Effector memory CD4-positive, alpha-beta T cell (primary cell): Measurements from ENCODE around the gene SHROOM3.

Experiments used
- DNase-seq, 3 donors: peaks; one replicate each; pipeline ENCODE4 v3.0.0-alpha.2; 2020
- H3K27ac ChIP-seq: 2 replicates; pipeline ENCODE4 v1.7.0; 2013; ENCODE audit warnings: mild to moderate bottlenecking, low read length, moderate library complexity; ENCODE audit not compliant: insufficient read depth, poor library complexity, severe bottlenecking
- H3K27me3 ChIP-seq: replicated peaks from 2 replicates; pipeline ENCODE4 v1.7.0; 2013; ENCODE audit warnings: mild to moderate bottlenecking, low read length; ENCODE audit not compliant: insufficient read depth, control insufficient read depth, poor library complexity, severe bottlenecking
- H3K36me3 ChIP-seq: 2 replicates; pipeline ENCODE4 v1.7.0; 2013; ENCODE audit warnings: mild to moderate bottlenecking, low read length, moderate library complexity; ENCODE audit not compliant: control insufficient read depth, insufficient read depth
- H3K4me1 ChIP-seq: 2 replicates; pipeline ENCODE4 v1.7.0; 2013; ENCODE audit warnings: low read length, mild to moderate bottlenecking; ENCODE audit not compliant: control insufficient read depth, insufficient read depth, poor library complexity, severe bottlenecking
- H3K4me3 ChIP-seq: 2 replicates; pipeline ENCODE4 v1.7.0; 2013; ENCODE audit warnings: low read length, low read depth, mild to moderate bottlenecking; ENCODE audit not compliant: insufficient read depth, poor library complexity, severe bottlenecking
- H3K9me3 ChIP-seq: 2 replicates; pipeline ENCODE4 v1.7.0; 2013; ENCODE audit warnings: mild to moderate bottlenecking, low read length, moderate library complexity; ENCODE audit not compliant: control insufficient read depth

The SHROOM3 gene

DNA sequence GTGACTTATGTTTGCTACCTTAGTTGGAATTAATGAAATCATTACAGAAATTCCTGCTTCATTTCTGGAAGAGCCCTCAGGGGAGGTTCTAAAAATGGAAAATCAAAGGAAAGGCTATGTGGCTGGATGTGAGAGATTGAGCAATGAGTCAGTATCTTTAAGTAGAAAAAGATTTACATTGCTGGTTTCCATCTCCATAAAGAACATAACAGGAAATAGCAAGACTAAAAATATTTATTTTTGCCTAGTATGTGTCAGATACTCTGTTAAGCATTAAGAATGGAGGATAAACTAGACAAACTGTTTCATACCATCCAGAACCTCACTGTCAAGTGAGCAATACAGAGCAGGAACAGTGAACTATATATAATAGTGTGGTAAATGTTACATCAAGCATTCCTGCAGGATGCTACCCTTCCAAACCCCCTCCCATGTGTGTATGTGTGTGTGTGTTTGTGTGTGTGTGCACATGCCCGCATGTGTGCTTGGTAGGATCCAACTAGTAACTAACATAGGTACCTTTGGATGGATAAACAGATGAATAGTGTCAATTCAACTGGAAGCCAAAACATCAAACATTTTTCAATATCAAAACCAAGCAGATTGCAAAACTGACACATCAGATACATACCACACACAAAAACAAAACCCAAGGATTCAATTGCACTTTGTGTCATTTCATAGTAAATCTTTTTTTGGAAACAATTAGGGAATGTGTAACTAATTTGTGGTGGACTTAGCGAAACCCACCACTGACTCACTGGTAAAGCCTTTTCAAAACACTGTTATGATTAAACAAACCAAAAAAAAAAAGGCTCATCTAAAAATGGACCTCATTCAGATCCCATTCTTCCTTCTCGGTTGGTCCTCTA is 223.4 kb downstream of the SHROOM3 start:
- no peaks in the 10 kb centered on the region for H3K9me3 ChIP-seq
- H3K4me1 ChIP-seq = no peaks in the 10 kb centered on the region
- no peak overlapping the region for H3K27ac ChIP-seq
- H3K4me3 ChIP-seq = no peak overlapping the region
- no peaks in the 10 kb centered on the region for H3K27me3 ChIP-seq
- H3K36me3 ChIP-seq = no peaks in the 10 kb centered on the region
- no peak for DNase-seq

DNA sequence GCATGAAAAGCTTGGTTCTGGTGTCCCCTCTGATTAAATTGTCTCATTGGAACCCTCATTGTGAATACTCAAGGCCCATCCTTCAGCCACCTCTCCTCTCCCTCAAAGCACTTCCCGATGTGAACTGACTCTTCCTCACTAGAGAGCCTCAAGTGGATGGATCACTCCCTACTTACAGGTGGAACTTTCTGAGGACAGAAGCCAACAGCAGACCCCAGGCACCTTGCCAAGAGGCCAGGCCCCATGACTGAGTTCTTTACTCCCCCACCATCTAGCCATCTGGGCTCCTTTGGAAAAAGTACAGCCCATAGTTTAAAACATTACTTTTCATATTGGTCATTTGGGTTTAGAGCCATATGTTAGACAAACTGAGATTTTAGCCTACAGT is 224.1 kb downstream of the SHROOM3 start:
- no peaks in the 10 kb centered on the region for H3K4me1 ChIP-seq
- no peak for DNase-seq
- H3K27me3 ChIP-seq = no peaks in the 10 kb centered on the region
- H3K4me3 ChIP-seq = no peak overlapping the region
- H3K9me3 ChIP-seq = no peaks in the 10 kb centered on the region
- no peaks in the 10 kb centered on the region for H3K36me3 ChIP-seq
- H3K27ac ChIP-seq = no peak overlapping the region

DNA sequence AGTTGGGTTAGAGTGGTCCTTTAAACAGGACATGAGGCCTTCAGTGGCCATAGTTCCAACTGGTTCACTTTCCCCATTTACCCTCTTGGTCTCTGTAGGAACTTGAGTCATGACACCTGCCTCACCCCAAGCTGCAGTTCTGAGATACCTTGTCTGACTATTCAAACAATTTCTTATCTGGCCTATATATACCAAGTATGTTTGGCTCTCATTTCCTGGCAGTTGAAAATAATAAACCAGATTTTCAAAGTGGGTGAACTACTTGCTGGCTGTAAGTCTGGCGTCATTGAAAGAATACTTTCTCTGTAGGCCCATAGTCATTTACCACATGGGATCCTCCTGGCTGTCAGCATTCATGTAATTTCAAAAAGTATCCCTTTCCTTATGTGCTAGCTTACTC is 228.8 kb downstream of the SHROOM3 start:
- H3K9me3 ChIP-seq = no peaks in the 10 kb centered on the region
- no peaks in the 10 kb centered on the region for H3K4me1 ChIP-seq
- no peaks in the 10 kb centered on the region for H3K36me3 ChIP-seq
- no peaks in the 10 kb centered on the region for H3K27me3 ChIP-seq
- no peak overlapping the region for H3K4me3 ChIP-seq
- DNase-seq = no peak
- no peak overlapping the region for H3K27ac ChIP-seq

DNA sequence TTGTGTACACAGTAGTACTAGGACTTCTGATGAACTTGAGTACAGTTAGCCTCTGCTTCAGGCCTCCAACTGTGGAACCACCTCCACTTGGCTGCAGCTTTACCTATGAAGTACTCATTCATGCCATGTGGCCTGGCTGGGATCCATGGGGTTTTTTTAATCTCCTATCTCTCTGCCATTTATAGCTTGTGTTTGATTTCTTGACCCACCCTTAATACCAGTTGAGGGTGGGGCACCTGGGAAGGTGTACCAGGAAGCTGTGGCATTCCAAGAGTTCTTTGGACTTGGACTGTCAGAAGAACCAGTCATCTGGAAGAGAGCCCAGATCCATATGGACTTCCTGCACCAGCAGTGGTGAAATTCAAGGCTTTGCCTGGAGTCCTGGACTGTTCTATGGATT is 230.1 kb downstream of the SHROOM3 start:
- Histone ChIP-seq H3K9me3 (no peaks in the 10 kb centered on the region), H3K36me3 (no peaks in the 10 kb centered on the region), H3K27me3 (no peaks in the 10 kb centered on the region), H3K4me3 (no peak overlapping the region), H3K4me1 (no peaks in the 10 kb centered on the region), H3K27ac (no peak overlapping the region)
- DNase-seq = no peak

DNA sequence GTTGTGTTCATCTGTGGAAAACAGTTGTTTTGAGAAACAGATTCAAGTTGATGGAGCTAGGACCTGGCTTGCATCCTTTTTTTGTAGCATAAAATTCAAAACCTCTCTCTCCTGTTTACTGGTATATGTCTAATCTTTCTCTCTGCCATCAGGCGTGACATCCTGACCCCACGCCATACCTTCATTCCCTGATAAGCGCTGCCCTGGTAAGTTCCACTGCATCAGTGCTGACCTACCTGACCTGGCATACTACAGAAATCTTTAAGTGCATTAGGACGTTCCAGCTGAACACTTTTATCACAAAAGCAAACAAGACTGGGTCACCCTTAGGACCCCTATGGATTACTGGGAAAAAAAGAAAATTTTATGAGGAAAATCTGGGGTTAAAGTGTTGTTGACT is 230.7 kb downstream of the SHROOM3 start:
- H3K4me1 ChIP-seq = no peaks in the 10 kb centered on the region
- H3K9me3 ChIP-seq = no peaks in the 10 kb centered on the region
- no peak for DNase-seq
- no peak overlapping the region for H3K27ac ChIP-seq
- no peaks in the 10 kb centered on the region for H3K27me3 ChIP-seq
- no peak overlapping the region for H3K4me3 ChIP-seq
- no peaks in the 10 kb centered on the region for H3K36me3 ChIP-seq

DNA sequence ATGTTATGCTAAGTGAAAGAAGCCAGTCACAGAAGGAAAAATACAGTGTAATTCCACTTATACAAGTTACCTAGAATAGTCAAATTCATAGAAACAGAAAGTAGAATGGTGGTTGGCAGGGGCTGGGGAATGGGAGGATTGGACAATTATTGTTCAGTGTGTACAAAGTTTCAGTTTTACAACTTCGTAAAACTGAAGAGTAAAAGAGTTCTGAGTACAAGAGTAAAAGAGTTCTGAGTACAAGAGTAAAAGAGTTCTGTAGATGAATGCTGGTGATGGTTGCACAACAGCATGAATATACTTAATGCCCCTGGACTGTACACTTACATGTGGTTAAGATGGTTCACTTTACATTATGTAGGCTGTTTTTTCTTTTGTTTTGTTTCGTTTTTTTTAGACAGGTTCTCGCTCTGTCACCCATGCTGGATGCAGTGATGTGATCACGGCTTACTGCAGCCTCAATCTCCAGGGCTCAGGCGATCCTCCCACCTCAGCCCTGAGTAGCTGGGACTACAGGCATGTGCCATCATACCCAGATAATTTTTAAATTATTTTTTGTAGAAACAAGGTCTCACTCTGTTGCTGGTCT is 232.0 kb downstream of the SHROOM3 start:
- Histone ChIP-seq H3K27me3 (no peaks in the 10 kb centered on the region), H3K4me3 (no peak overlapping the region), H3K9me3 (no peaks in the 10 kb centered on the region), H3K4me1 (no peaks in the 10 kb centered on the region), H3K27ac (no peak overlapping the region), H3K36me3 (no peaks in the 10 kb centered on the region)
- DNase-seq = no peak

DNA sequence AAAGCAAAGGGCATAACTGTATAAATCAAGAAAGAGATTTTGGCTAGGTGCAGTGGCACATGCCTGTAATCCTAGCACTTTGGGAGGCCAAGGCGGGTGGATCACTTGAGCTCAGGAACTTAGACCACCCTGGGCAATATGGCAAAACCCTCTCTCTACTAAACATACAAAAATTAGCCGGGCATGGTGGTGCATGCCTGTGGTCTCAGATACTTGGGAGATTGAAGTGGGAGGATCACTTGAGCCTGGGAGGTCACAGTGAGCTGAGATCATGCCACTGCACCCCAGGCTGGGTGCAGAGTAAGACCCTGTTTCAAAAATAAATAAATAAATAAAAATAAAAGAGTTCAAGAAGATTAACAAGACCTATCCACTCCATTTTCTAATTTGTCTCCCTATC is 235.6 kb downstream of the SHROOM3 start:
- no peak overlapping the region for H3K27ac ChIP-seq
- no peaks in the 10 kb centered on the region for H3K9me3 ChIP-seq
- no peak overlapping the region for H3K4me3 ChIP-seq
- no peaks in the 10 kb centered on the region for H3K27me3 ChIP-seq
- DNase-seq = no peak
- no peaks in the 10 kb centered on the region for H3K4me1 ChIP-seq
- H3K36me3 ChIP-seq = no peaks in the 10 kb centered on the region

DNA sequence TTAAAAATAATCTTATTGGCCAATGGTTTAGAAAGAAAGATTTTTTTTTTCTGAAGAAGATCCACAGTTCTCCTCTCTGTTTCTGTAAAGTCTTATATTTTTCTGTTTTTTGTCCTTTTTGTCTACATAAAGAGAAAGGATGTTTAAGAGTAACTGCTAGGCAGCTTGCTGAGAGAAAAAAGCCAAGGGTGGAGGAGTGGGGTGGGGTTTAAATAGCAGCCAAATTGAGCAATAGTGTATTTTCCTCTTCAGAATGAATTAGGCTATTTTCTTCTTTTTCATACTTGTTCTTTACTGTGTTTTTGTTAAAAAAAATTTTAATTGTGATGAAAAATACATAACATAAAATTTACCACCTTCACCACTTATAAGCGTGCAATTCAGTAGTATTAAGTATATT is 238.3 kb downstream of the SHROOM3 start:
- no peaks in the 10 kb centered on the region for H3K27me3 ChIP-seq
- no peaks in the 10 kb centered on the region for H3K4me1 ChIP-seq
- H3K27ac ChIP-seq = no peak overlapping the region
- H3K9me3 ChIP-seq = no peaks in the 10 kb centered on the region
- no peak for DNase-seq
- H3K36me3 ChIP-seq = no peaks in the 10 kb centered on the region
- H3K4me3 ChIP-seq = no peak overlapping the region

DNA sequence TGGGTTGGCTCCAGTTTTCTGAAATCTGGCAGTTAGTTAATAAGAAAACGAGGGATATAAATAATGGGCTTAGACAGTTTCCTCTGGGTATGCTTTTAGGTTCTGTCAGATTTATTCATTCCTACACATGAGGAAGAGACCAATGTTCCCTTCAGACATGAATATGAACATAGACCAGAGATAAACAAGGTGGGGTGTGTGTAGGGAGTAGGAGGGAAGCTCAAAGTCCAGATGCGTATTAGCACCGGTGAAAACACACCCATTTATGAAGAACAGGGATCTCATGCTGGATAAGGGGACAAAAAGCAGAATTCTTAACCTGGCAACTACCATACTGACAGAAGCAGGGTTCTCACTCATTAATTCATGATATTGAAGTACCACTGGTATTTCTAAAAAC is 240.0 kb downstream of the SHROOM3 start:
- no peak for DNase-seq
- no peaks in the 10 kb centered on the region for H3K27me3 ChIP-seq

DNA sequence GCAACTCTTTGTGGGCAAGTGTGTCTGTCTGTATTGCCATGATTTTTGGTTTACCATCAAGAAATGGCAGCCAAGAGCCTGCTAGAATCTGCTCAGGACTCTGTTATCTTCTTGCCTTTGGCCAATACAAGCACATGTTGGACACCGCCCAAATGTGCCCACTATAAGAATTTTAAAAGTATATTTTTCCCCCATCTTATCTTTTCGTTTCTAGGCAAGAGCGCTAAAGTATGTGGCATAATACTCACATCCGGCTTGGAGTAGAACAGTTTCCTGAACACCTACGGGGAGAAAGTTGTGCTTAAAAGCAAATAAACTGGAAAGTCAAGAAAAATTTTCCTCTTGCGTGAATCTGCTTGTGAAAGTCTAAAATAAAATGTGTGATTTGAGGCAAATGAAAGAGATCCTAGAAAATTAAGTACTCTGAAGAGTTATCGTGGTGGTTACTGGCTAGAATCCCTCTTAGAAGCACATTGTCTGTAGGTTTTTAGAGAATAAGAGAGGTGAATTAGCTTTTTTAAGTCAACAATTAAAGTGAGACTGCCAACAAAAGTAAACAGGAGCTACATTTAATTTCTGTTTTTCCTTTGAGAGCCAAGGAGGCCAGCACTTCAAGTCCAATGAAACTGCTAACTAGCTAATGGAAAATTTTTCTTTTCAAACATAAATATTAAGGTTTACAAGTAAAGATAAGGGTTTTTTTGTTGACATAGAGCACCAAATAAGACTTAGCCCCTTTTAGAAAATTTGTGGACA is 242.7 kb downstream of the SHROOM3 start:
- H3K27me3 ChIP-seq = no peaks in the 10 kb centered on the region
- no peak overlapping the region for H3K4me3 ChIP-seq
- H3K27ac ChIP-seq = no peak overlapping the region
- H3K4me1 ChIP-seq = no peaks in the 10 kb centered on the region
- no peaks in the 10 kb centered on the region for H3K9me3 ChIP-seq
- DNase-seq = no peak
- no peaks in the 10 kb centered on the region for H3K36me3 ChIP-seq

More for the DNA sequence above, 240.0 kb downstream of the SHROOM3 start:
- Histone ChIP-seq H3K36me3 (no peaks in the 10 kb centered on the region), H3K9me3 (no peaks in the 10 kb centered on the region), H3K4me1 (no peaks in the 10 kb centered on the region), H3K4me3 (no peak overlapping the region), H3K27ac (no peak overlapping the region)
